ENCODE results near the gene IMPDH1.
A peak's percentile ranks its signal among the peaks of the same experiment; 100 is the strongest.

IMPDH1 gene

DNA sequence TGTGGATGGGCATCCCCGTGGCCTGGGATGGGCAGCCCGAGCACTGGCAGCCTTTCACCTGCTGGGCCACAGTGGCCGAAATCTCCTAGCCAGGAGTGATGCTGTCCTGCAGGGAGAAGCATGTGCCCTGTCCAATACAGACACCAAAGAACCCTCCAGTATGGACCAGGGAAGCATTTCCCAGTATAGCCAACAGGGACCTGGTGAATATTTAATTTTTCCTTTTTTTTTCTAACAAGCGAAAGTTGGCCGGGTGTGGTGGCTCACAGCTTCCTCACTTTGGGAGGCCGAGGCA, 11.0 kb downstream of the IMPDH1 start:
- Histone ChIP-seq H3K36me3 (ENCODE audit: insufficient read depth, low read length) (peaks cover 35% of the 10 kb centered on the region; the same call in 1 of the 2 replicates), H3K79me2 (ENCODE audit: insufficient read depth, low read length) (peaks cover 18% of the 10 kb centered on the region), H3K4me1 (ENCODE audit: insufficient read depth, low read length, poor library complexity, severe bottlenecking) (peaks cover 8% of the 10 kb centered on the region), H3K9ac (ENCODE audit: low read depth, low read length, poor library complexity, severe bottlenecking) (no peak overlapping the region), H3K27me3 (ENCODE audit: insufficient read depth, low read length, poor library complexity, severe bottlenecking) (no peaks in the 10 kb centered on the region), H3K9me2 (replicated peaks; ENCODE audit: low read depth, low read length) (no peaks in the 10 kb centered on the region), H4K20me1 (ENCODE audit: insufficient read depth, low read length, poor library complexity, severe bottlenecking) (peaks cover 6% of the 10 kb centered on the region), H3K9me3 (ENCODE audit: insufficient read depth, low read depth, low read length) (no peaks in the 10 kb centered on the region), H3F3A (ENCODE audit: low read depth) (no peaks in the 10 kb centered on the region), H2AFZ (ENCODE audit: low read length) (no peak overlapping the region), H3K4me3 (ENCODE audit: low read length, poor library complexity, severe bottlenecking) (no peak overlapping the region), H3K4me2 (ENCODE audit: low read depth, low read length, poor library complexity, severe bottlenecking) (no peak overlapping the region)
- TF ChIP-seq, protein P1, sequence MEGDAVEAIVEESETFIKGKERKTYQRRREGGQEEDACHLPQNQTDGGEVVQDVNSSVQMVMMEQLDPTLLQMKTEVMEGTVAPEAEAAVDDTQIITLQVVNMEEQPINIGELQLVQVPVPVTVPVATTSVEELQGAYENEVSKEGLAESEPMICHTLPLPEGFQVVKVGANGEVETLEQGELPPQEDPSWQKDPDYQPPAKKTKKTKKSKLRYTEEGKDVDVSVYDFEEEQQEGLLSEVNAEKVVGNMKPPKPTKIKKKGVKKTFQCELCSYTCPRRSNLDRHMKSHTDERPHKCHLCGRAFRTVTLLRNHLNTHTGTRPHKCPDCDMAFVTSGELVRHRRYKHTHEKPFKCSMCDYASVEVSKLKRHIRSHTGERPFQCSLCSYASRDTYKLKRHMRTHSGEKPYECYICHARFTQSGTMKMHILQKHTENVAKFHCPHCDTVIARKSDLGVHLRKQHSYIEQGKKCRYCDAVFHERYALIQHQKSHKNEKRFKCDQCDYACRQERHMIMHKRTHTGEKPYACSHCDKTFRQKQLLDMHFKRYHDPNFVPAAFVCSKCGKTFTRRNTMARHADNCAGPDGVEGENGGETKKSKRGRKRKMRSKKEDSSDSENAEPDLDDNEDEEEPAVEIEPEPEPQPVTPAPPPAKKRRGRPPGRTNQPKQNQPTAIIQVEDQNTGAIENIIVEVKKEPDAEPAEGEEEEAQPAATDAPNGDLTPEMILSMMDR (conservative IDR thresholded peaks at IDR 0.05; ENCODE audit: low read length) = peak; percentile 0; the same call in 1 of the 2 replicates
- no peak for TF ChIP-seq EZH2phosphoT487 (IDR thresholded peaks at IDR 0.05; ENCODE audit: borderline replicate concordance)

DNA sequence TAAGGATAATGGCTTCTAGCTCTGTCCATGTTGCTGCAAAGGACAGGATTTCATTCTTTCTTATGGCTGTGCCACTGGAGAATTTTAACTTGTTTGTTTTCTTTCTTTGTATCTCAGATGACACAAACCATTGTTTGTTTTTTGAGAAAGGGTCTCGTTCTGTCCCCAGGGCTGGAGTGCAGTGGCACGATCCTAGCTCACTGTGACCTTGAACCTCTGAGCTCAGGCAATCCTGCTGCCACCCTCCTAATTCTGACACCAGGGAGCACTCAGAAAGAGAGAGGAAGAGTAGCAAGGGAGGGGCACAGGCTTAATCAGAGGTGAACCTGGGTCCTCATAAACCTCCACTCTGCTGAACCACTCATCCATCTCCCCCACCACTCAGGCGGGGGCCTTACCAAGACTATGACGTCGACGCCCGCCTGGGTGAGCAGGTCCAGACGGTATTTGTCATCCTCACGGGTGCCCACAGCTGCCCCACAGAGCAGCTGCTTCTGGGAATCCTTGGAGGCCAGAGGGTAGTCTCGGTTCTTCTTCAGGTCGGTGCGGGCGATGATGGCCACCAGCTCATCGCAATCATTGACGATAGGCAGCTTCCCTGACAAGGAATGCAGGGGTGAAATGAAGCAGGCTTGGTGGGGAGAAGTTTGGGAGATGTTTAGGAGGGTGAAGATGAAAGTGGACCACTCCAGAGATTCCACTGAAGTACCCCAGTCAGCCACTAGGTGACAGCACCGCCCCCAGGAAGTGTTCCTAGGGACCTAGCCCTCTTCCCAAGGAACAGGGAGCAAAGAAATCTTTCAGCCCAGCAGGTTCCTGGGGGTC, 11.6 kb downstream of the IMPDH1 start:
- H3K4me1 ChIP-seq (ENCODE audit: insufficient read depth, low read length, poor library complexity, severe bottlenecking) = peaks cover 4% of the 10 kb centered on the region
- H3K9me2 ChIP-seq (replicated peaks; ENCODE audit: low read depth, low read length) = no peaks in the 10 kb centered on the region
- H3K36me3 ChIP-seq (ENCODE audit: insufficient read depth, low read length) = peaks cover 35% of the 10 kb centered on the region; the same call in 1 of the 2 replicates
- no peak overlapping the region for H2AFZ ChIP-seq (ENCODE audit: low read length)
- no peaks in the 10 kb centered on the region for H3K9me3 ChIP-seq (ENCODE audit: insufficient read depth, low read depth, low read length)
- no peaks in the 10 kb centered on the region for H3K27me3 ChIP-seq (ENCODE audit: insufficient read depth, low read length, poor library complexity, severe bottlenecking)
- H3K4me2 ChIP-seq (ENCODE audit: low read depth, low read length, poor library complexity, severe bottlenecking) = no peak overlapping the region
- no peak overlapping the region for H3K9ac ChIP-seq (ENCODE audit: low read depth, low read length, poor library complexity, severe bottlenecking)
- H3K79me2 ChIP-seq (ENCODE audit: insufficient read depth, low read length) = peaks cover 12% of the 10 kb centered on the region; the same call in 1 of the 2 replicates
- H3F3A ChIP-seq (ENCODE audit: low read depth) = no peaks in the 10 kb centered on the region
- H3K4me3 ChIP-seq (ENCODE audit: low read length, poor library complexity, severe bottlenecking) = no peak overlapping the region
- H4K20me1 ChIP-seq (ENCODE audit: insufficient read depth, low read length, poor library complexity, severe bottlenecking) = peaks cover 5% of the 10 kb centered on the region
- TF ChIP-seq, protein P1 (conservative IDR thresholded peaks at IDR 0.05; ENCODE audit: low read length) = peak; percentile 95
- TF ChIP-seq EZH2phosphoT487 (IDR thresholded peaks at IDR 0.05; ENCODE audit: borderline replicate concordance) = no peak

DNA sequence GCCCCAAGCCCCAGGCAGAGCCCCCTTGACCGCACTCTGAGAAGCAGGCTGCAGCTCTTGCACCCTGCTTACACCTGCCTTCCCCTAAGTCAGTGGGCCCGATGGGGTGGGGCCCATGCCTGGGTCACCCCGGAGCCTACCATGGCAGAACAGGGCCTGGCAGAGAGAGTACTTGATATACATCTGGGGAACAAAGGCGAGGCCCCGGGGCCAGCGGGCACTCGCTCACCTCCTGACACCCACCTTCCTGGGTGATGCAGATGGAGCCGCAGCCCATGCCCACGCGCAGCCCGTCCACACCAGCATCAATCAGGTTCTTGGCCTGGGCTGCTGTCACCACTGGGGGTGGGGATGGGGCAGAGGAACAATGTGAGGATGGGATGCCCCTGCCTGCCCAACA, 13.4 kb downstream of the IMPDH1 start:
- no peak for TF ChIP-seq EZH2phosphoT487 (IDR thresholded peaks at IDR 0.05; ENCODE audit: borderline replicate concordance)
- TF ChIP-seq, protein P1 (conservative IDR thresholded peaks at IDR 0.05; ENCODE audit: low read length) = no peak

More for the DNA sequence above, 13.4 kb downstream of the IMPDH1 start:
- Histone ChIP-seq H4K20me1 (ENCODE audit: insufficient read depth, low read length, poor library complexity, severe bottlenecking) (no peaks in the 10 kb centered on the region), H2AFZ (ENCODE audit: low read length) (no peak overlapping the region), H3K36me3 (ENCODE audit: insufficient read depth, low read length) (peaks cover 35% of the 10 kb centered on the region; the same call in 1 of the 2 replicates), H3F3A (ENCODE audit: low read depth) (no peaks in the 10 kb centered on the region), H3K79me2 (ENCODE audit: insufficient read depth, low read length) (no peaks in the 10 kb centered on the region), H3K4me1 (ENCODE audit: insufficient read depth, low read length, poor library complexity, severe bottlenecking) (peaks cover under 1% of the 10 kb centered on the region), H3K9me2 (replicated peaks; ENCODE audit: low read depth, low read length) (no peaks in the 10 kb centered on the region), H3K9ac (ENCODE audit: low read depth, low read length, poor library complexity, severe bottlenecking) (no peak overlapping the region), H3K4me3 (ENCODE audit: low read length, poor library complexity, severe bottlenecking) (no peak overlapping the region), H3K27me3 (ENCODE audit: insufficient read depth, low read length, poor library complexity, severe bottlenecking) (no peaks in the 10 kb centered on the region), H3K4me2 (ENCODE audit: low read depth, low read length, poor library complexity, severe bottlenecking) (no peak overlapping the region), H3K9me3 (ENCODE audit: insufficient read depth, low read depth, low read length) (no peaks in the 10 kb centered on the region)

All from Loucy (cell line).